ENCODE data around the gene MTFMT.

DNA sequence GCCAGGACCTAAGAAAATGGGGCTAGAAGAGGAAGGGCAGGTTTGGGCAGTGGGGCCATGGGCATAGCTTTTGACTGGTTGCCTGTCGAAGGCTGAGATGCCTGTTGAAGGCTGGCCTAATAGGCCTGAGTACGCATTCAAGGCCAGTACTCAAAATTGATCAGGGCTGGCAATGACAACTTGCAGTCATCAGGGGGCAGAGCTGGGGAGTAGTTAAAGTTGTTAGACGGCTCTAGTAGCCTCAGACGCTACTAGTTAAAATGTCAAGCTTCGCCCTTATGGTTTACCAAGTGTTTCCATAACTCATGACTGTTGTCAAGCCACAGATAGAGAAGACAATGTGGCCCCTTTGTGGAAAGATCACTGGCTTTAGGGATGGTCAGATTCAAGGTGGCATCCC is 68.4 kb downstream of the MTFMT start:
- TF ChIP-seq, protein P1, sequence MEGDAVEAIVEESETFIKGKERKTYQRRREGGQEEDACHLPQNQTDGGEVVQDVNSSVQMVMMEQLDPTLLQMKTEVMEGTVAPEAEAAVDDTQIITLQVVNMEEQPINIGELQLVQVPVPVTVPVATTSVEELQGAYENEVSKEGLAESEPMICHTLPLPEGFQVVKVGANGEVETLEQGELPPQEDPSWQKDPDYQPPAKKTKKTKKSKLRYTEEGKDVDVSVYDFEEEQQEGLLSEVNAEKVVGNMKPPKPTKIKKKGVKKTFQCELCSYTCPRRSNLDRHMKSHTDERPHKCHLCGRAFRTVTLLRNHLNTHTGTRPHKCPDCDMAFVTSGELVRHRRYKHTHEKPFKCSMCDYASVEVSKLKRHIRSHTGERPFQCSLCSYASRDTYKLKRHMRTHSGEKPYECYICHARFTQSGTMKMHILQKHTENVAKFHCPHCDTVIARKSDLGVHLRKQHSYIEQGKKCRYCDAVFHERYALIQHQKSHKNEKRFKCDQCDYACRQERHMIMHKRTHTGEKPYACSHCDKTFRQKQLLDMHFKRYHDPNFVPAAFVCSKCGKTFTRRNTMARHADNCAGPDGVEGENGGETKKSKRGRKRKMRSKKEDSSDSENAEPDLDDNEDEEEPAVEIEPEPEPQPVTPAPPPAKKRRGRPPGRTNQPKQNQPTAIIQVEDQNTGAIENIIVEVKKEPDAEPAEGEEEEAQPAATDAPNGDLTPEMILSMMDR (IDR thresholded peaks at IDR 0.05; ENCODE audit: poor library complexity): no peak
- TF ChIP-seq EZH2 (IDR thresholded peaks at IDR 0.05; ENCODE audit: borderline replicate concordance) (no peak), EZH2phosphoT487 (IDR thresholded peaks at IDR 0.05; ENCODE audit: low read depth, severe bottlenecking, unreplicated experiment) (no peak)

Data from hepatocyte (in vitro differentiated cells).